ENCODE results near the gene PROSER3.

Gene PROSER3

GRCh38 chr19:35740108-35740422, 17.9 kb upstream of the PROSER3 start:
- H3K4me3 ChIP-seq (ENCODE audit: low read depth, low read length), result peak overlapping the region; percentile 53

GRCh38 chr19:35740423-35741202, 17.4 kb upstream of the PROSER3 start:
- DNase-seq (ENCODE audit: low read depth), result peak; percentile 95
- TF ChIP-seq CTCF (IDR thresholded peaks at IDR 0.05; ENCODE audit: low read depth, low read length), result no peak
- TF ChIP-seq MAX (IDR thresholded peaks at IDR 0.05; ENCODE audit: low read depth, low read length), result peak; percentile 30; the same call in 1 of the 2 replicates
- TF ChIP-seq POLR2A (IDR thresholded peaks at IDR 0.05; ENCODE audit: extremely low read depth, insufficient read length), result peak; percentile 30
- H3K4me3 ChIP-seq (ENCODE audit: low read depth, low read length), result peak overlapping the region; percentile 53

More at GRCh38 chr19:35740108-35740422, 17.9 kb upstream of the PROSER3 start:
- TF ChIP-seq POLR2A (IDR thresholded peaks at IDR 0.05; ENCODE audit: extremely low read depth, insufficient read length), result no peak
- TF ChIP-seq MYC (IDR thresholded peaks at IDR 0.05; ENCODE audit: low read depth, low read length), result no peak
- TF ChIP-seq MAX (IDR thresholded peaks at IDR 0.05; ENCODE audit: low read depth, low read length), result no peak
- TF ChIP-seq CTCF (IDR thresholded peaks at IDR 0.05; ENCODE audit: low read depth, low read length), result no peak
- DNase-seq (ENCODE audit: low read depth), result no peak

- TF ChIP-seq MYC (IDR thresholded peaks at IDR 0.05; ENCODE audit: low read depth, low read length) (no peak), CTCF (IDR thresholded peaks at IDR 0.05; ENCODE audit: low read depth, low read length) (peak; percentile 5)
- peak overlapping the region; percentile 35 for H3K4me3 ChIP-seq (ENCODE audit: low read depth, low read length)
- DNase-seq (ENCODE audit: low read depth), result no peak
These were observed 16.8 kb upstream of the PROSER3 start for GRCh38 chr19:35741203-35741515.

- DNase-seq (ENCODE audit: low read depth), result peak; percentile 81
- H3K4me3 ChIP-seq (ENCODE audit: low read depth, low read length), result peak within 1 kb of the TSS; percentile 35
- TF ChIP-seq CTCF (IDR thresholded peaks at IDR 0.05; ENCODE audit: low read depth, low read length) (no peak), POLR2A (IDR thresholded peaks at IDR 0.05; ENCODE audit: extremely low read depth, insufficient read length) (no peak), MAX (IDR thresholded peaks at IDR 0.05; ENCODE audit: low read depth, low read length) (peak; percentile 84), MYC (IDR thresholded peaks at IDR 0.05; ENCODE audit: low read depth, low read length) (peak; percentile 52; the same call in 1 of the 2 replicates)
These were observed 15.8 kb upstream of the PROSER3 start, which contains the start of gene IGFLR1 for GRCh38 chr19:35742121-35742724. IGFLR1 (minus strand) TSS chr19:35742452; CDS start chr19:35741180, 1,272 bp downstream.

GRCh38 chr19:35743640-35744429, 14.1 kb upstream of the PROSER3 start:
- TF ChIP-seq MYC (IDR thresholded peaks at IDR 0.05; ENCODE audit: low read depth, low read length), result no peak
- TF ChIP-seq MAX (IDR thresholded peaks at IDR 0.05; ENCODE audit: low read depth, low read length), result no peak
- no peak for TF ChIP-seq POLR2A (IDR thresholded peaks at IDR 0.05; ENCODE audit: extremely low read depth, insufficient read length)
- TF ChIP-seq CTCF (IDR thresholded peaks at IDR 0.05; ENCODE audit: low read depth, low read length), result no peak
- no peak overlapping the region for H3K4me3 ChIP-seq (ENCODE audit: low read depth, low read length)
- DNase-seq (ENCODE audit: low read depth), result no peak

Data from NB4 (cell line).